ENCODE measurements around the gene ANGPTL2. TPM values are rescaled to one million over a fixed set of nuclear protein-coding genes. Genes with fewer than 3 reads are reported as not detected.

ANGPTL2 gene
- total RNA-seq, 1 experiment from 2014 or later = 5.1 TPM

DNA sequence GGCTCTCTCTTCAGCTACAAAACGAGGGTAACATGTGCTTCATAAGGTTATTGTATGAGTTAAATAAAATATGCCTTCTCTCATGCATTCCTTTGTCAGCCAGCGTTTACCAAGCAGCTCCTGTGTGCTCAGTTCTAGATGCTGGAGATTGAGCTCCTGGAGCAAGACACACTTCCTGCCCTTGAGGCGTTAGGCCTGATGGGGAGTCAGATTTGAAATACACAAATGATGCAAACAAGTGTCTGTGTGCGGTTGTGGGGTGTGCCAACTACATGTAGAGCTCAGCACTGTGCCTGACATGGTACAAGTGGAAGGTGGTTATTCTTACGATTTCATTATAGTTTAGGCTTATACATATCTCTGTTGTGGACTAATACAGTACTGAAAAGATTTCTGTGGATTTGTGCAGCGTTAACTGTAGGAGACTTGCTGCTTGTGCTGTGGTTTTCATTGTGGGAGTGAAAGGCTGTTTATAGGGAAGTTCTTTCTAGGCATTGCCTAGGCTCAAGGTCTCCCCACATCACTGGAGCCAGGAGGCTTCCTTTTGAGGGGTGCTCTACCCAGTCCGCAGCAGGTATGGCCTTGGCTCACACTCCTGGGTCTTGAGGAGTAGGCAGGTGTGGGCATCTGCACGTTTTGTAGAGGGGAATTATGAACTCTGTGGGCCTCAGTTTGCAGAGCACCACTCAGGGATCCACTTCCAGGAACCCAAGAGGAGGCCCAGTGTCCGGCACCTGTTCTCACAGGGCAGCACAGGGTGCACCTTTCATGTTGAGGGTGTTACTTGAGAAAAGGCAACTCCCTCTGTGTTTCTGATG, 39.8 kb upstream of the ANGPTL2 start:
- no peaks in the 10 kb centered on the region for H3K9me3 Mint-ChIP-seq
- H3K18ac ChIP-seq (ENCODE audit: insufficient read length, low read depth, low read length) = no peak overlapping the region
- H2AFZ ChIP-seq (ENCODE audit: low read length) = no peak overlapping the region
- H3K9ac ChIP-seq (ENCODE audit: extremely low read depth, insufficient read length, low read length) = no peak overlapping the region
- peaks cover 23 to 25% of the 10 kb centered on the region in 2 experiments for H3K4me1 Mint-ChIP-seq
- no peak overlapping the region for H2BK5ac ChIP-seq (ENCODE audit: insufficient read length, low read length)
- WGBS (ENCODE audit: extremely low coverage, insufficient read length, low lambda C conversion rate) = no CpG with 5 or more reads among the region's 9 CpGs
- no peak overlapping the region for H3K23ac ChIP-seq (ENCODE audit: insufficient read length, low read depth, low read length)
- H4K20me1 ChIP-seq (ENCODE audit: control insufficient read depth, insufficient read depth, insufficient read length) = no peaks in the 10 kb centered on the region
- no peak overlapping the region for H2BK15ac ChIP-seq (ENCODE audit: low read depth, low read length)
- H4K8ac ChIP-seq (replicated peaks; ENCODE audit: insufficient read length, low read depth, low read length) = no peak overlapping the region
- no peaks in the 10 kb centered on the region for H3K79me2 ChIP-seq (ENCODE audit: insufficient read depth, low read length)
- H3K4me1 ChIP-seq (ENCODE audit: insufficient read depth, low read length) = peaks cover 2% of the 10 kb centered on the region; the same call in 1 of the 2 replicates
- H3K14ac ChIP-seq (ENCODE audit: insufficient read depth, low read length) = no peak overlapping the region; the same call in 1 of the 2 replicates
- no peak overlapping the region for H3K4ac ChIP-seq (ENCODE audit: low read depth, low read length)
- no peak overlapping the region for H2BK12ac ChIP-seq (ENCODE audit: insufficient read length, low read depth, low read length)
- no peak overlapping the region for H2BK20ac ChIP-seq (ENCODE audit: low read depth, low read length, poor library complexity, severe bottlenecking)
- H4K5ac ChIP-seq (ENCODE audit: insufficient read length, low read depth, low read length) = no peak overlapping the region
- H4K91ac ChIP-seq (ENCODE audit: insufficient read length, low read depth, low read length) = no peak overlapping the region
- no peaks in the 10 kb centered on the region for H3K27me3 Mint-ChIP-seq (ENCODE audit: low read depth)
- TF ChIP-seq, protein P1, sequence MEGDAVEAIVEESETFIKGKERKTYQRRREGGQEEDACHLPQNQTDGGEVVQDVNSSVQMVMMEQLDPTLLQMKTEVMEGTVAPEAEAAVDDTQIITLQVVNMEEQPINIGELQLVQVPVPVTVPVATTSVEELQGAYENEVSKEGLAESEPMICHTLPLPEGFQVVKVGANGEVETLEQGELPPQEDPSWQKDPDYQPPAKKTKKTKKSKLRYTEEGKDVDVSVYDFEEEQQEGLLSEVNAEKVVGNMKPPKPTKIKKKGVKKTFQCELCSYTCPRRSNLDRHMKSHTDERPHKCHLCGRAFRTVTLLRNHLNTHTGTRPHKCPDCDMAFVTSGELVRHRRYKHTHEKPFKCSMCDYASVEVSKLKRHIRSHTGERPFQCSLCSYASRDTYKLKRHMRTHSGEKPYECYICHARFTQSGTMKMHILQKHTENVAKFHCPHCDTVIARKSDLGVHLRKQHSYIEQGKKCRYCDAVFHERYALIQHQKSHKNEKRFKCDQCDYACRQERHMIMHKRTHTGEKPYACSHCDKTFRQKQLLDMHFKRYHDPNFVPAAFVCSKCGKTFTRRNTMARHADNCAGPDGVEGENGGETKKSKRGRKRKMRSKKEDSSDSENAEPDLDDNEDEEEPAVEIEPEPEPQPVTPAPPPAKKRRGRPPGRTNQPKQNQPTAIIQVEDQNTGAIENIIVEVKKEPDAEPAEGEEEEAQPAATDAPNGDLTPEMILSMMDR (conservative IDR thresholded peaks at IDR 0.05) = no peak
- no peak overlapping the region for H2AK5ac ChIP-seq (ENCODE audit: insufficient read length, low read length)
- no peak overlapping the region for H3K56ac ChIP-seq (ENCODE audit: insufficient read length, low read depth, low read length)
- H2BK120ac ChIP-seq (ENCODE audit: low read depth, low read length, poor library complexity, severe bottlenecking) = no peak overlapping the region
- no peaks in the 10 kb centered on the region for H3K9me3 ChIP-seq (ENCODE audit: control insufficient read depth, low read depth, low read length)
- no peak overlapping the region for H3K27ac ChIP-seq (ENCODE audit: insufficient read length, low read depth, low read length)
- no peak overlapping the region for H3K4me2 ChIP-seq (ENCODE audit: insufficient read depth, insufficient read length, low read length)
- no peak overlapping the region for H3K4me3 Mint-ChIP-seq
- no peaks in the 10 kb centered on the region for H3K23me2 ChIP-seq (ENCODE audit: insufficient read length, low read depth, low read length, poor library complexity, severe bottlenecking)
- no peaks in the 10 kb centered on the region for H3K36me3 Mint-ChIP-seq (ENCODE audit: insufficient read depth in 1 of 3, low read depth in 3 of 3)
- H3K27ac Mint-ChIP-seq = peak overlapping the region in 2 of 3 experiments; percentile 1 to 5; a peak in 1 of 7 replicates
- no peak for DNase-seq
- H3K27me3 ChIP-seq (ENCODE audit: insufficient read depth, low read length) = no peaks in the 10 kb centered on the region
- H3K79me1 ChIP-seq (ENCODE audit: insufficient read depth, low read depth, low read length, poor library complexity, severe bottlenecking) = no peaks in the 10 kb centered on the region
- H3T11ph ChIP-seq (ENCODE audit: low read length) = no peak overlapping the region
